Right cardiac atrium (tissue), 5 donors: ENCODE measurements around the gene ARHGEF37. TPM values are rescaled to one million over a fixed set of nuclear protein-coding genes. Genes with fewer than 3 reads are reported as not detected.

ENCODE experiments used
- ATAC-seq, 2 donors: fragments of 200-7000 bp; cut with Tn5 transposase; one replicate each; pipeline versions ENCODE4 v1.8.0 to v1.9.1; 2020; ENCODE audit warnings: moderate library complexity in 2 of 2, mild to moderate bottlenecking in 1 of 2
- DNase-seq, 3 donors: peaks; one replicate each; pipeline ENCODE4 v3.0.0-alpha.2; 2020
- H3K27ac ChIP-seq: one replicate; pipeline ENCODE4 v1.5.1; 2013; ENCODE audit warnings: mild to moderate bottlenecking, low read length, control low read depth, moderate library complexity
- H3K27me3 ChIP-seq: one replicate; pipeline ENCODE4 v1.6.1; 2013; ENCODE audit not compliant: control insufficient read depth, insufficient read depth
- H3K4me1 ChIP-seq: one replicate; pipeline ENCODE4 v1.6.1; 2013; ENCODE audit warnings: low read length; ENCODE audit not compliant: control insufficient read depth, insufficient read depth
- H3K4me3 ChIP-seq: one replicate; pipeline ENCODE4 v1.5.1; 2013; ENCODE audit warnings: low read length, control low read depth
- H3K9me3 ChIP-seq: one replicate; pipeline ENCODE4 v1.6.1; 2013; ENCODE audit warnings: low read length; ENCODE audit not compliant: control insufficient read depth
- whole genome bisulfite sequencing: extraction: QIAGEN DNeasy Blood & Tissue Kit; methylation state at CpG from one replicate; pipeline ENCODE4 v1.1.7; 2013; 5-methylcytosine and 5-hydroxymethylcytosine counted together
- intact Hi-C, 4 donors: fragments of 100-400 bp; cut with DNase I; formaldehyde crosslinking; loops; one replicate each; pipeline versions ENCODE4 v1.11.0 to v1.14.0; 2022 to 2023
- polyA plus RNA-seq: library from polyadenylated mRNA; stranded (reverse); fragments of 200-250 nt; gene quantifications from one replicate; pipeline ENCODE4 v1.2.3, GENCODE V29; 2013
- total RNA-seq, 4 donors: library from RNA; stranded (reverse); fragmentation: NEBNext Ultra II Directional; extraction: Animal tissue kit (Norgen Biotek cat#: 25700); gene quantifications; one replicate each; pipeline ENCODE4 v1.2.1, GENCODE V29; 2021
- donor health status: healthy with polysubstance abuse.
- donor health status: DM: no; HTN: yes; CAD: no.
- donor health status: DM: no; HTN: no; CAD: no.
- donor health status: DM: no; HTN: yes; CAD: no; lungs with severe emphysema.
- donor health status: DM: yes; HTN: yes; CAD: no.

Gene ARHGEF37
- total and polyA plus RNA-seq, 5 donors: 10.4 to 25.7 (median 23.0) TPM

DNA sequence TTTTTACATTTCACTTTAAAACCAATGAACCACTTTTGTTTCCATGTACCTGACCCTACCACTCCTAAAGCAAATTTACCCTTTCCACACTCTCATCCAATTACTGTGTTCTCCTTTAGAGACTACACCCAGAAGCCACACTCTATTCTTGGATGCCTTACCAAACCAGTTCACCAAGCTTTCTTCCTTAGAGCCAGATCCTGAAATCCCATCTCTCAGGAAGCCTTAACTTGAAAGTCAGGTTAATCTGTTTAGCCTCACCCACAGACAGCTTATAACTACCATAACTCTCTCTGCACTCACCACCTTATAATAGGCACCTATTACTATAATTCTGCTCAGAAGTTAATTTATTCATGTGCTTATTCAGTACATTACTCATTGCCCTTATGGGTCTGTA is 34.3 kb upstream of the ARHGEF37 start:
- intact Hi-C loops: loop anchor here in 2 of 4 donors (10.0 kb wide), 1 partner anchor 52 kb away; no protein-coding TSS in a partner anchor
- no peak overlapping the region for H3K27ac ChIP-seq
- ATAC-seq: no peak
- H3K27me3 ChIP-seq: no peaks in the 10 kb centered on the region
- H3K9me3 ChIP-seq: no peaks in the 10 kb centered on the region
- peaks cover 9% of the 10 kb centered on the region for H3K4me1 ChIP-seq
- no peak for DNase-seq
- peak overlapping the region; percentile 8 for H3K4me3 ChIP-seq

DNA sequence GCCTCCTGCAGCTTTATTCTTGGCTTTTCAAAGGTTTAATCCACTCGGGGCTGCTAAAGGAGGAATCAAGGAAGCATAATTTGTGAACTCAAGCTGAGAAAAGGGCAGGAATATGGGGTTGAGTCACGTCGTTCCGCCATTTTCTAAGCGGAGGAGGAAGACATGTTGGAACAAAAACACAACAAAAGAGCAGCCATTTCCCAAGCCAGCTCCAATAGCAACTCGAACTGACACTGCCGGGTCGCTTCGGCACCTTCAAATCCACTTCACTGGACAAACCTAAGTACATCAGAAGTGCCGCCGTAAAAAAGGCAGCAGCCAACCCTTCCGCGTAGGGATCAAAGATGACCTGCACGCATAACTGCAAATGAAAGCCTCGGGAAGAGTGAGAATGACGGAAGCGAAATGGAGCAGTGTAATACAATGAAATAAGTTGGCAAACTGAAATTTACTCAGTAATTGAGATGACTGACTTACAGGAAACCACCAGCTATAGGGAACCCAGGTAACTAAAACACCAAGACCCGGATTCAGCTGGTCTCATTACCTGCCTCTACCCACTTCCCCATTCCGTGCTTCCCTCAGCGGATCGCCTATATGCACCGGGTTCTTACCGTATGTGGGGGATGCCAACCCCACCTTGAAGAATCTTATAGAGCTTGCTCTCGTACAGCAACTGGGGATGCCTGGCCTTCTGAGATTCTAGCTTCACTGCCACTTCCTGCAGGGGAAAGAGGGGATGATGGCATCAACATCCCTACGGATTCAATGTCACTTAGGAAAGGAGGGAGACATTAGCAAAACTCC is 31.6 kb upstream of the ARHGEF37 start:
- H3K27ac ChIP-seq: peak overlapping the region; percentile 99
- peaks cover 8% of the 10 kb centered on the region for H3K4me1 ChIP-seq
- no peaks in the 10 kb centered on the region for H3K9me3 ChIP-seq
- intact Hi-C loops: loop anchor here in 3 of 4 donors (5.0 to 10.0 kb wide), 3 partner anchors 55 to 107 kb away; no protein-coding TSS in a partner anchor
- H3K27me3 ChIP-seq: no peaks in the 10 kb centered on the region
- H3K4me3 ChIP-seq: peak overlapping the region; percentile 97
- under 1% methylated on average over 25 of the region's 25 CpGs for WGBS
- DNase-seq (no peak), ATAC-seq (no peak)

DNA sequence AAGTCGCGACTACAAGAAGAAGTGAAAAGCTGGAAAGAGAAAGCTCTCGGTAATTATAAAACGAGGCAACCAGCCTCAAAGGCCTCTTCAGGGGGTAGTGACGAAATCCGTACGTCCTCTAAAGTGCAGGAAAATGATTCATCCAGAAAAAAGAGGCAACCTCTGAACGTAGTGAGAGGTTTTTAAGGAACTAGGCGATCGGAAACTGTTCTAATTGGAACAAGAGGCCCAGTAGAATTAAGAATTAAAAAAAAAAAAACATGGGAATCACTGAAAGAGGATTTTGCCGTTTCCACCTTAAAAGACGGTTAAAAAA is 31.1 kb upstream of the ARHGEF37 start:
- peak in 1 of 2 donors; percentile 16 for ATAC-seq
- no peaks in the 10 kb centered on the region for H3K9me3 ChIP-seq
- DNase-seq: no peak
- under 1% methylated on average over 12 of the region's 12 CpGs for WGBS
- intact Hi-C loops: loop anchor here in 3 of 4 donors (5.0 kb wide), 2 partner anchors 103 to 108 kb away; no protein-coding TSS in a partner anchor
- H3K27me3 ChIP-seq: no peaks in the 10 kb centered on the region
- peaks cover 6% of the 10 kb centered on the region for H3K4me1 ChIP-seq
- H3K4me3 ChIP-seq: peak overlapping the region; percentile 97
- H3K27ac ChIP-seq: peak overlapping the region; percentile 99

DNA sequence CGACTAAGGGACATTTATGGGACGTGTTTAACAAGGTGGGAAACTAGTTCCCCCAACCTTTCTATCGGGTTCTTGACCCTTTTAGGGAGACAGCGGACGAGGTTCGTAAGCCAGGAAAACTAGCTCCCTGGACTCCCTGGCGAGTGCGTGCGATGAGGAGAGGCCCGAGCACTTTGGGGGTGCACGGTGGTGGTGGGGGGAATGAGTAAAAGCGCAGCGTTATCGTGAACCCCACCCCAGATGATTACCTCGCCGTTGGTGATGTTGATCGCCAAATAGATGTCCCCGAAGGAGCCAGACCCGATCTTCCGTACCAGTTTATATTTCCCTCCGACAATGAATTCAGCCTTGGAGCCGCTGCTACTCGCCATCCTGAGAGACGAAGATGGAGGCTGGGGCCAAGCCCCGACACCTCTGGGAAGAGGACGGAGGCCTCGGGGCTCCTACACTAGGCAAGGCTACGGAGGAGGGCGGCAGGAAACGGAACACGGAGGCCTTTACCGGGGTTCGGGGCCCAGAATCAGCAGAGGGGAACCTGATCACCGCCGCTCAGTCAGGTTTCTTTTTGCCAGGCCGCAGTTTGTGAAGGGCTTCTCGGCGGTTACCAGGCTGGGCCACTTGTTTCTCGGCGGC is 30.6 kb upstream of the ARHGEF37 start:
- intact Hi-C loops: loop anchor here in 3 of 4 donors (5.0 kb wide), 2 partner anchors 103 to 108 kb away; no protein-coding TSS in a partner anchor
- H3K4me3 ChIP-seq: peak overlapping the region; percentile 97
- no peaks in the 10 kb centered on the region for H3K9me3 ChIP-seq
- H3K27ac ChIP-seq: peak overlapping the region; percentile 93
- no peak for DNase-seq
- no peaks in the 10 kb centered on the region for H3K27me3 ChIP-seq
- ATAC-seq: peak; percentile 21 to 31
- H3K4me1 ChIP-seq: peaks cover 5% of the 10 kb centered on the region
- WGBS: under 1% methylated on average over 40 of the region's 40 CpGs

DNA sequence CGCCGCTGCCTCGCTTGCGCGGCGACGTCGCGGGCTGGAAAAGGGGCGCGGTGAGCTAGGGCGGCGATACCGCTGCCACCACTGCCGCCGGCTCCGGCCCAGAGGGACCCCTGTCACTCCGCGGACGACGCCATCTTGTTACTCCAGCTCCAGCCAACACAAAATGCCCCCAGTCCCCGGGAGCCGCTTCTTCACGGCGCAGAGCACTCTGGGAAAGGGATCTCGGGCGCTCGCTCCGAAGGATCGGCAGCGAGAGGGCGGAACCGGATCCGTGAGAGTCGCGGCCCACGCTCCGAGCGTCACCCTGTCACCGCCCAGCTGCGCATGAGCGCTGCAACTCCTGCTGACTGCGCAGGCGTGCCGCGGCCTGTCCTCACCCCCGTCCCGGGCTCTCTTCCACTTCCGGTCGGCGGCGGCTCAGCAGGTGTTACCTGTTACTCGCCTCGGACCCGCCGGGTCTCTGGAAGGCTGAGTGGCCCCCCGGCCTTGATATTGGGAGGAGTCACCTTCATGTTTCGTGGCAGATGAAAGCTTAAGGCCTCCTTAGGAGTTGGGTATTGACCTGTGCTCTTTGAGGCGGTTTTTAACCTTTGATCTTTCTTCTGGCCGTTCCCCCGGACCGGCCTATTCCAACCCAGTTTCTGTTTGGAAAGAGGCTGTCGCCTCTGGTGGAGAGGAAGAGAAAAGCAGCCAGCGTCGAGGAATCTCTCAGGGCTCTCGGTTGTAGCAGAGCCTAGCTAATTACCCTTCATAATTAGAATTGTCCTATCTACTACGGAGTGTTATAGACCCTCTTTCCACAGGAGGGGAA is 29.9 kb upstream of the ARHGEF37 start, which contains the start of gene CSNK1A1:
Gene CSNK1A1, minus strand, starts transcription at position 213 of the 811 bp plus-strand sequence. CDS start 475 bp downstream, outside the sequence.
- ATAC-seq (peak; percentile 98 to 99), DNase-seq (peak; percentile 98 to 100 (median 99))
- Histone ChIP-seq H3K27me3 (no peaks in the 10 kb centered on the region), H3K27ac (peak within 1 kb of the TSS; percentile 99), H3K4me3 (peak within 1 kb of the TSS; percentile 97), H3K9me3 (no peaks in the 10 kb centered on the region), H3K4me1 (no peaks in the 10 kb centered on the region)
- under 1% methylated on average over 67 of the region's 67 CpGs for WGBS
- intact Hi-C loops: loop anchor here in 3 of 4 donors (5.0 kb wide), 2 partner anchors 104 to 109 kb away; no protein-coding TSS in a partner anchor

DNA sequence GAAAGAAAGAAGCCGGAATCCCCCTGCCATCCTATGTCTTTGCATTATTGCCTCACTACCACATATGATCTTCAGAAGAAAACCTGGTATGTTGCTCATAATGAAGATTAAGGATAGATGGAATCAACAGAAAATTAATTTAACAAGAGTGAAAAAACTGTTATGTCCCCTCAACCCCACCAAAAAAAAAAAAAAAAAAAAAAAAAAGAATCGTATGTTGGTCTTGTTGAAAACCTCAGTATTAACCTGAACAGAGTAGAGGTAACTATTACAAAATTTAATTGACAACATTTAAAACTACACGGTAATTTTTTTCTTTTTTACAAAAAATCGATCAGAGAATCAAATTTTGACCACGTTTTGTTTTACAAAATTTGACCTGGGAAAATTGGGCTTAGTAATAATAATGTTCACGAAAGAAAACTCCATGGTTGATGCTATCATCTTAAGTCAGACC is 29.2 kb upstream of the ARHGEF37 start:
- whole genome bisulfite sequencing: 27% methylated on average over 6 of the region's 6 CpGs
- Histone ChIP-seq H3K4me3 (peak overlapping the region; percentile 66), H3K27ac (peak overlapping the region; percentile 97), H3K4me1 (no peaks in the 10 kb centered on the region), H3K9me3 (no peaks in the 10 kb centered on the region), H3K27me3 (no peaks in the 10 kb centered on the region)
- DNase-seq: no peak
- no peak for ATAC-seq
- intact Hi-C loops: loop anchor here in 3 of 4 donors (5.0 kb wide), 2 partner anchors 105 to 110 kb away; no protein-coding TSS in a partner anchor

DNA sequence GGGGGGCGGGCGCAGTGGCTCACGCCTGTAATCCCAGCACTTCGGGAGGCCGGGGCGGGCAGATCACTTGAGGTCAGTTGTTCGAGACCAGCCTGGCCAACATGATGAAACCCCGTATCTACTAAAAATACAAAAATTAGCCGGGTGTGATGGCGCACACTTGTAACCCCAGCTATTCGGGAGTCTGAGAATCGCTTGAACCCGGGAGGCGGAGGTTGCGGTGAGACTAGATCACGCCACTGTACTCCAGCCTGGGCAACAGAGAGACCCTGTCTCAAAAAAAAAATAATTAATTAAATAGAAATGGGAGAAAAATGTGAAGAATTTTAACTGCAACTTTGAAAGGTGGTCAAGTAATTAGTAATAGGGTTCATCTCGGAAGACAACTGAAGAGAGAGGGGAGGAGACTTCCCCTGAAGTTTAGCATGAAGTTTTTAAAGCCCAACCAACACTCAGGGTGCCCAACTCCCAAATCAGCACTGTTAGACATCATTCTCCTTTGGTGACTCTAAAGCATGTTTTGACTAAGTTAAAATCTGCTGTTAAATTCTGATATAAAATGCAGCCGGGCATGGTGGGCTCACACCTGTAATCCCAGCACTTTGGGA is 28.6 kb upstream of the ARHGEF37 start:
- 89% methylated on average over 18 of the region's 18 CpGs for WGBS
- DNase-seq (no peak), ATAC-seq (no peak)
- intact Hi-C loops: loop anchor here in 3 of 4 donors (5.0 kb wide), 2 partner anchors 105 to 110 kb away; no protein-coding TSS in a partner anchor
- Histone ChIP-seq H3K27ac (no peak overlapping the region), H3K27me3 (no peaks in the 10 kb centered on the region), H3K9me3 (no peaks in the 10 kb centered on the region), H3K4me1 (no peaks in the 10 kb centered on the region), H3K4me3 (no peak overlapping the region)

DNA sequence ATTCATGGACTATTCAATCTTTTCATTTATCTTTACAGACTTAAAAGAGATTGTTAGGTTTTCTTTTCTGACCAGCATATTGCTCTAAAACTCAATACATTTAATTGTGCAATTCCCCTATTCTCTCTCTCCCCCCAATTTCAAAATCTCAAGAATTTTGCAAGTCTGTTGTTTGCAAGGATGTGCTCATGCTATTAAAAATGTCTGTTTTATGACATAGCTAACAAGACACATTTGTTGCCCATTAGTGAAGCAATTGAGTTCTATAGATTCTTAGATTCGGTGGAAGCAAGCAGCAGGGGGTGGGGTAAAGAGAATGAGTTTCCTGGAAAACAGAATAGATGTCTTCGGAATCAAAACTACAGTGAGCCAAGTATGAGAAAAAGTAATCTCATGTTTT is 21.6 kb upstream of the ARHGEF37 start:
- intact Hi-C loops: loop anchor here in 2 of 4 donors (5.0 to 10.0 kb wide), 3 partner anchors 117 to 295 kb away; partner anchors contain the start of gene IL17B (in 1 of the 2)
- Histone ChIP-seq H3K27me3 (no peaks in the 10 kb centered on the region), H3K4me3 (no peak overlapping the region), H3K27ac (no peak overlapping the region), H3K4me1 (peaks cover 8% of the 10 kb centered on the region), H3K9me3 (no peaks in the 10 kb centered on the region)
- ATAC-seq: no peak
- DNase-seq: no peak
- WGBS: 67% methylated on average over 2 of the region's 2 CpGs

DNA sequence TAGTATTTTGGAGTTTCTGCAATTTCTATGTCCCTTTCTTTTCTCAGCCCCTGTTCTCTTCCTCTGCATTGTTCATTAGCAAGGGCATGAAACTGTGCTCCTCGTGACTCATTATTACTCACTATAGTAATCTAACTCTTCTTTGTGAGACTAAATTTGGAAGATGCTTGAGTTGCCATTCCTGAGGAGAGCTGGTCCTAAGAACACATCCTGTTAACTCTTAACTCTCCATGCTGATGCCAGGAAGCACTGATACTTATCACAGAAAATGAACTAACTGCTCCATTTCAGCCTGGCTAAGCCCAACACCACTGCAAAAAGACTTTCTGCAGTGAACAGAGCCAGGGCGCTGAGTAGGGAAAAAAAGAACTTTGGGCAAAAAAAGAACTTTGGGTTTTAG is 19.4 kb upstream of the ARHGEF37 start:
- ATAC-seq: peak; percentile 92 to 95
- 34% methylated on average over 2 of the region's 2 CpGs for WGBS
- intact Hi-C loops: loop anchor here (2.0 to 10.0 kb wide), 4 partner anchors 119 to 297 kb away; partner anchors contain the start of gene IL17B (in 1 of the 4)

DNA sequence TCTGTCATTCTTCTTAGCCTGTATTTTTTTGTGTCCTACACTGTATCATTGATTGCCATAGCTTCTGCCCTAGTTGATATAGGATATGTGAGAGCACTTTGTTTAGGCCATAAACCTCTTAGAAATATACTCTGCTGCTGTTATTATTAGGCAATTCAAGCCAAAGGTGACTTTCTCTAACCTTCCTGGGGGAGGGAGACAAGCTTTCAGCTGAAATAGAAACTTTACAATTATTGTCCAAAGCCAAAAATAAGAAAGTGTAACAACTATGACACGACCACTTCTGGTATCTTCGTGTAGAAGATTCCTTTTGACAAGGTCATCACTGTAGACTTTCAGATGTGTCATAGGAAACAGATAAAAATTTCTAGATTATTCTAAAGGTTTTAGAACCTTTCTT is 17.8 kb upstream of the ARHGEF37 start:
- 30% methylated on average over 2 of the region's 2 CpGs for WGBS

More for the DNA sequence above, 19.4 kb upstream of the ARHGEF37 start:
- H3K4me1 ChIP-seq: peaks cover 8% of the 10 kb centered on the region
- no peaks in the 10 kb centered on the region for H3K27me3 ChIP-seq
- no peaks in the 10 kb centered on the region for H3K9me3 ChIP-seq
- peak overlapping the region; percentile 96 for H3K27ac ChIP-seq
- no peak overlapping the region for H3K4me3 ChIP-seq
- no peak for DNase-seq

More for the DNA sequence above, 17.8 kb upstream of the ARHGEF37 start:
- no peaks in the 10 kb centered on the region for H3K27me3 ChIP-seq
- H3K4me3 ChIP-seq: no peak overlapping the region
- DNase-seq: no peak
- peaks cover 8% of the 10 kb centered on the region for H3K4me1 ChIP-seq
- peak overlapping the region; percentile 97 for H3K27ac ChIP-seq
- H3K9me3 ChIP-seq: no peaks in the 10 kb centered on the region
- ATAC-seq: no peak
- intact Hi-C loops: loop anchor here (2.0 to 10.0 kb wide), 4 partner anchors 121 to 299 kb away; partner anchors contain the start of gene IL17B (in 1 of the 4)
